GM10248 (cell line): ENCODE data around the gene SLC16A2.
"Not testable (repeated sequence)": the region's sequence is repeated elsewhere in the genome, so short reads cannot be mapped to it uniquely, and the experiment has no call there.

Source experiments
- CTCF ChIA-PET: fragments of 300-600 bp; sonication (Branson Sonifier 250); formaldehyde crosslinking; extraction: SDS; loops from one replicate; lab custom pipeline; 2021; ENCODE audit warnings: antibody characterized with exemption; lab: Yijun Ruan, JAX
- POLR2A ChIA-PET: fragments of 350-650 bp; sonication (Branson Sonifier 250); formaldehyde crosslinking; extraction: SDS; loops from one replicate; lab custom pipeline; 2020; ENCODE audit warnings: antibody characterized with exemption; lab: Yijun Ruan, JAX
- DNase-seq: peaks from one replicate; pipeline ENCODE4 v3.0.0; 2012; ENCODE audit errors: extremely low spot score
- CTCF ChIP-seq: IDR thresholded peaks from 2 replicates; pipeline ENCODE4 v1.5.1; 2012; ENCODE audit warnings: mild to moderate bottlenecking, low read depth; ENCODE audit errors: extremely low read depth, missing control alignments, control extremely low read depth

Gene SLC16A2

GRCh38 chrX:74461384-74461783, 40.1 kb downstream of the SLC16A2 start:
- no peak for TF ChIP-seq CTCF
- no peak for DNase-seq
- POLR2A ChIA-PET = no interaction called here
- CTCF ChIA-PET = no interaction called here

- CTCF ChIA-PET = no interaction called here
- TF ChIP-seq CTCF = no peak
- POLR2A ChIA-PET = no interaction called here
- no peak for DNase-seq
Measured at GRCh38 chrX:74464722-74465121, 43.4 kb downstream of the SLC16A2 start.

DNA sequence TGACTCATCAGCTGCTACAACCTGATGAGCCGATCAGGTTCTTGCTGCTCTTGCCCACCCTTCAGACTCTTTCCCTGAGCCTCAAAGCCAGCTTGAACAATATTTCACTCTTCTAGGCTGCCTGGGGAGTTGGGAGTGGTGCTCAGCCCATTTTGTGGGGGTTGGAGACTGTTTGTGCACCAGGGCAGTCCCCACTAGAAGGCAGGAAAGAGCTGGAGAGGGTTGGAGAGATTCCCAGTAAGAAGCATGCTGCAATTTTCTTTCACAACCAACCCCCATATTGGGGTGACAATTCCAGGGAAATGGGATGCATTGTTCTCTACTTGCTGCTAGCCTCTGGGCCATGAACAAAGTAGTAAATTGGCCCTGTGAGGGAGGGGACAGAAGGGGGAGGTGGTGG, 44.1 kb downstream of the SLC16A2 start:
- no peak for DNase-seq
- TF ChIP-seq CTCF = no peak
- CTCF ChIA-PET = interaction anchor here (1.3 kb wide), 1 partner anchor 27 kb away, joined by 3 read pairs; no protein-coding TSS in a partner anchor
- POLR2A ChIA-PET = no interaction called here

DNA sequence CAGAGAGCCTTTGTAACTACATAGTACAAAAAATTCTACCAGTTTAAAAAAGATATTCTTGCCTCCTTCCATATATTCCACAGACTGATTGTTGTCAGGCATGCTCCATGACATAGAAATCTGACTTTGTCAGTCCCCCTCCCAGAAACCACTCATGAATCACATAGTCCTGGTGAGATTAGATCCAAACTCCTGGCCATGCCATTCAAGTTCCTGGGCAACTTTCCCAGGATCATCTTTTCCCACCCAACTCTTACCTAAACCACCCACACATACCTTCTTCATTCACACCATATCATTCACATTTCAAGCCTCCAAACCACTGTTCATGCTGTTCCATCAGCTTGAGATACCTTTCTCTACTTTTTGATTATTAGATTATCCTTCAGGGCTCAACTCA, 46.4 kb downstream of the SLC16A2 start:
- CTCF ChIA-PET = no interaction called here
- POLR2A ChIA-PET = no interaction called here
- no peak for TF ChIP-seq CTCF
- no peak for DNase-seq

GRCh38 chrX:74473116-74473515, 51.8 kb downstream of the SLC16A2 start:
- DNase-seq, POLR2A ChIA-PET, CTCF ChIA-PET: not testable (repeated sequence)

DNA sequence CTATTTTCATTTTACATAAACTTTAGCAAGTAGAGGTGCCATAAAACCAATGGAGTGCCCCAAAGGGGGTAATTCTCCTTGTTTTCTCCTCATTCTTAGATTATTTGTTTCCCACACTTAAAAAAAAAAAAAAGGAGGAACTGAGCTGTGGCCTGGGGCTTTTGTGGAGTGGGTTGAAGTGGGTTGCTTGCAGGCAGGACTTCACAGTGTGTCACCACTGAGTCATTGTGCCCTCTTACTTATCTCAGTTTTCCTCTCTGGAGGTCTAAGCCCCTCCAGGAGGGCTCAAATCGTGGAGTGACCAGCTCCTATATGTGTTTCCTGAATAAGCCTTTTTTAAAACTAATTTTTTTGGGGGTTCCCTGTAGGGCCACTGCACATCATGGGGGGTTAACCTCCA, 69.0 kb downstream of the SLC16A2 start:
- ChIA-PET POLR2A (no interaction called here), CTCF (no interaction called here)

GRCh38 chrX:74492720-74493201, 71.5 kb downstream of the SLC16A2 start:
- no peak for DNase-seq
- CTCF ChIA-PET = interaction anchor here (1.1 to 1.8 kb wide), 5 partner anchors 13 to 59 kb away, joined by 3 to 7 read pairs (median 4); no protein-coding TSS in a partner anchor
- POLR2A ChIA-PET = no interaction called here
- TF ChIP-seq CTCF = peak; percentile 9

More for the DNA sequence above, 69.0 kb downstream of the SLC16A2 start:
- DNase-seq = no peak
- TF ChIP-seq CTCF = no peak
